Measurements from ENCODE around the gene SYT1. TPM values are rescaled to one million over a fixed set of nuclear protein-coding genes. Genes with fewer than 3 reads are reported as not detected.

Gene SYT1
- total and polyA plus RNA-seq, 2 donors, result 0.82 to 1.5 TPM

DNA sequence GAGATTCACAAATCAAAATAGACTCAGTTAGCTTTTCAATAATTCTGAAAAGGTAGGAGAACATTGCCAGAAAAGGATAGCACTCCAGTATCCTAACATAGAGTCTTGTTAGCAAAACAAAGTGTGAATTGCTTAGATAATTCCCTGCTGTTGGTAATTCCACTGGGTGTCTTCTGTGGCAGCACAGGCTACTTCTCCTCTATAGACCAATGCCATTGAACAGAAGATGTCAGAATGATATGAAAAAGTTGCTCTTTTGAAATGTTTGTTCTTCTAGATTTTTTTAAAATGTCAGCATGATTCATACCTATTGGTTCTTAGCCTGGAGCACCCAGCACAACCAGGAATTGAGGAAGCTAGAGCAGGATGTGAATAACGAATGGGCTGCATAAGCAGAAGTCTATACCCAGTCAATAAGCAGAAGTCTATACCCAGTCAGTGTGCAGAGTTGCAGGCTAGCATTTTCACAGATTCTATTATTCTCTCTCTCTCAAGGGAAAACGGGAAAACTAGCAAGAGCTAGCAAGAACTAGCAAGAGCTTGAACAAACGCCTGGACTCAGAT is 112.8 kb downstream of the SYT1 start:
- Histone ChIP-seq H3K27me3 (ENCODE audit: control insufficient read depth in 2 of 2, insufficient read depth in 1 of 2, low read length in 1 of 2) (no peaks in the 10 kb centered on the region), H3K27ac (ENCODE audit: low read depth in 1 of 2, low read length in 1 of 2) (no peak overlapping the region), H3K4me3 (ENCODE audit: low read length in 2 of 2) (no peak overlapping the region), H3K9me3 (ENCODE audit: control insufficient read depth in 2 of 2, insufficient read depth in 1 of 2, low read length in 1 of 2) (no peaks in the 10 kb centered on the region), H3K4me1 (ENCODE audit: control insufficient read depth in 2 of 2, insufficient read depth in 2 of 2, low read length in 2 of 2) (no peaks in the 10 kb centered on the region), H3K36me3 (ENCODE audit: control insufficient read depth in 2 of 2, insufficient read depth in 2 of 2, low read length in 1 of 2) (no peaks in the 10 kb centered on the region)
- WGBS, result 6% methylated on average over 3 of the region's 3 CpGs
- no peak for DNase-seq (ENCODE audit: low read depth in 6 of 9, low spot score in 9 of 9)

DNA sequence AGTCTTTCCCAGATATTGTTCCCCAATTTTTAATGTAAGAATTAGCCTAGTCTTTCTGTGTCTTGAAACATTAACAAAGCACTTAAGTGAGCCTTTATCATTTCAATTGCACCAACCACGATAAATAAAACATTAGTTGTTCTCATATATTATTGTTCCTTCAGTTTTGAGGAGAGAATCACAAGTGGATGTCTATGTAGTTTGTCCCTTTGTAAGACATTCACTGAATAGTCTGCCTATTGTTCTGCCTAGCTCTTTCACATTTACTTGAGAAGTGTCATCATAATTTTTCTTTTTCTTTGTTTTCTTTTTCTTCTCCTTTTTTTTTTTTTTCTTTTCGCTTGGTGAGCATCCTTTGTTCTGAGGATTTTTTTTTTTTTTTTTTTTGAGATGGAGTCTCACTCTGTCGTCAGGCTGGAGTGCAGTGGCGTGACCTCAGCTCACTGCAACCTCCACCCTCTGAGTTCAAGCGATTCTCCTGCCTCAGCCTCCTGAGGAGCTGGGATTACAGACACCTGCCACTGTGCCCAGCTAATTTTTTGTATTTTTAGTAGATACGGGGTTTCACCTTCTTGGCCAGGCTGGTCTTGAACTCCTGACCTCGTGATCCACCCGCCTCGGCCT is 129.7 kb downstream of the SYT1 start:
- no peak overlapping the region for H3K4me3 ChIP-seq (ENCODE audit: low read length in 2 of 2)
- H3K4me1 ChIP-seq (ENCODE audit: control insufficient read depth in 2 of 2, insufficient read depth in 2 of 2, low read length in 2 of 2), result no peaks in the 10 kb centered on the region
- DNase-seq (ENCODE audit: low read depth in 6 of 9, low spot score in 9 of 9), result no peak
- H3K9me3 ChIP-seq (ENCODE audit: control insufficient read depth in 2 of 2, insufficient read depth in 1 of 2, low read length in 1 of 2), result no peaks in the 10 kb centered on the region
- 93% methylated on average over 9 of the region's 9 CpGs for WGBS
- H3K36me3 ChIP-seq (ENCODE audit: control insufficient read depth in 2 of 2, insufficient read depth in 2 of 2, low read length in 1 of 2), result no peaks in the 10 kb centered on the region
- no peaks in the 10 kb centered on the region for H3K27me3 ChIP-seq (ENCODE audit: control insufficient read depth in 2 of 2, insufficient read depth in 1 of 2, low read length in 1 of 2)
- H3K27ac ChIP-seq (ENCODE audit: low read depth in 1 of 2, low read length in 1 of 2), result no peak overlapping the region

DNA sequence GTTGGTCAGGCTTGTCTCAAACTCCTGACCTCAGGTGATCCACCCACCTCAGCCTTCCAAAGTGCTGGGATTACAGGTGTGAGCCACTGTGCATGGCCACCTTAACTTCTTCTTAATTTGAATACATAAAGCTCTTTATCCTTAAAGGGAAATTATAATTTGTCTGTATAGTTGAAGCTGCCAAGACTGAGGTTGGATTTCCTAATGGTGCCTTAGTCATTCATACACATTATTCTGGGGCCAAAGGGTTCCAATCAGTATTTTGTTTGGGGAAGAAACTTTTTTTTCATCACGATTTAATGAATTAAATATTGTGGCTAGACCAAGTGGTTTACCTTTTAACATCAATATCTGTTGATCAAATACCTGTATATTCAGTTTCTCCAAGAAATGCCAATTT is 135.9 kb downstream of the SYT1 start:
- 83% methylated on average over 1 of the region's 1 CpG for WGBS
- H3K27me3 ChIP-seq (ENCODE audit: control insufficient read depth in 2 of 2, insufficient read depth in 1 of 2, low read length in 1 of 2), result no peaks in the 10 kb centered on the region
- no peak for DNase-seq (ENCODE audit: low read depth in 6 of 9, low spot score in 9 of 9)
- H3K27ac ChIP-seq (ENCODE audit: low read depth in 1 of 2, low read length in 1 of 2), result no peak overlapping the region
- no peak overlapping the region for H3K4me3 ChIP-seq (ENCODE audit: low read length in 2 of 2)
- H3K9me3 ChIP-seq (ENCODE audit: control insufficient read depth in 2 of 2, insufficient read depth in 1 of 2, low read length in 1 of 2), result no peaks in the 10 kb centered on the region
- H3K36me3 ChIP-seq (ENCODE audit: control insufficient read depth in 2 of 2, insufficient read depth in 2 of 2, low read length in 1 of 2), result no peaks in the 10 kb centered on the region
- H3K4me1 ChIP-seq (ENCODE audit: control insufficient read depth in 2 of 2, insufficient read depth in 2 of 2, low read length in 2 of 2), result no peaks in the 10 kb centered on the region

DNA sequence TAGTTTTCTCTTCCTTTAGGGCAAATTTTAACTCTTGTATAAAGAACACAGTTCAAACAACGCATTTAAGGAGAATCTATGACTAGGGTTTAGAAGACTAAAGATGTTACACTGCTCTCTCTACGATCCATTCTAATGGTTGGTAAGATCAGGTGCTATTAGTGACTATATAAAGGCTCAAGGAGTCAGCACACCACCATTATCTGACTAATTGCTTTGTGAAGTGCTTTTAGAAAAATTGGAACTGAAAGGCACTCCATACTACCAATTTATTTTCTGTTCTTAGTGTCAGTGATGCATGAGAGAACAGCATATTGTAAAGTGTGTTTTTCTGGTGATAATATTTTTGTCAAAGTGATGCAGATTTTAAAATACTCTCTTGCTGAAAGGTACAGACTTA is 136.8 kb downstream of the SYT1 start:
- Histone ChIP-seq H3K4me3 (ENCODE audit: low read length in 2 of 2) (no peak overlapping the region), H3K27me3 (ENCODE audit: control insufficient read depth in 2 of 2, insufficient read depth in 1 of 2, low read length in 1 of 2) (no peaks in the 10 kb centered on the region), H3K36me3 (ENCODE audit: control insufficient read depth in 2 of 2, insufficient read depth in 2 of 2, low read length in 1 of 2) (no peaks in the 10 kb centered on the region), H3K27ac (ENCODE audit: low read depth in 1 of 2, low read length in 1 of 2) (no peak overlapping the region), H3K9me3 (ENCODE audit: control insufficient read depth in 2 of 2, insufficient read depth in 1 of 2, low read length in 1 of 2) (no peaks in the 10 kb centered on the region), H3K4me1 (ENCODE audit: control insufficient read depth in 2 of 2, insufficient read depth in 2 of 2, low read length in 2 of 2) (no peaks in the 10 kb centered on the region)
- DNase-seq (ENCODE audit: low read depth in 6 of 9, low spot score in 9 of 9), result no peak
- 86% methylated on average over 2 of the region's 2 CpGs for WGBS

DNA sequence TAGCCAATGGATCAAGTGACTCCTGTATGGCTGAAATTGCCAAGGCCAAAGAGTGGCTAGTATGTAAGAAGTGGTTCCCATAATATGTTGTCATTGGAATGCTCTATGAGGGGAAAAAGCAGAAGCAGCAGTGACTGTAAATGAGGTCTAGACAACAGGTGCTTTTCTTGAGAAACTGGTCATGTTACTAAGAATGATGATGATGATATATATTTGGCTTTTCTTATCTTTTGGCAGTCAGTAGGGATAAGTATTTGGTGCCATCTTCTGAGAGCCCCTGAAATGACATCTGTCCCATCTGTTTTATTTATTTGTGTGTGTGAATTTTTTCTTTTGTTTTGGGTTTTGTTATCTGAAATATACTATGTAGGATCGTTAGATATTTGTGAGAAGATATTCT is 141.7 kb downstream of the SYT1 start:
- no peaks in the 10 kb centered on the region for H3K9me3 ChIP-seq (ENCODE audit: control insufficient read depth in 2 of 2, insufficient read depth in 1 of 2, low read length in 1 of 2)
- no peaks in the 10 kb centered on the region for H3K27me3 ChIP-seq (ENCODE audit: control insufficient read depth in 2 of 2, insufficient read depth in 1 of 2, low read length in 1 of 2)
- H3K27ac ChIP-seq (ENCODE audit: low read depth in 1 of 2, low read length in 1 of 2), result no peak overlapping the region
- H3K4me3 ChIP-seq (ENCODE audit: low read length in 2 of 2), result no peak overlapping the region
- H3K4me1 ChIP-seq (ENCODE audit: control insufficient read depth in 2 of 2, insufficient read depth in 2 of 2, low read length in 2 of 2), result no peaks in the 10 kb centered on the region
- no peaks in the 10 kb centered on the region for H3K36me3 ChIP-seq (ENCODE audit: control insufficient read depth in 2 of 2, insufficient read depth in 2 of 2, low read length in 1 of 2)
- peak in 1 of 9 donors; percentile 19 for DNase-seq (ENCODE audit: low read depth in 6 of 9, low spot score in 9 of 9)
- 91% methylated on average over 1 of the region's 1 CpG for WGBS

DNA sequence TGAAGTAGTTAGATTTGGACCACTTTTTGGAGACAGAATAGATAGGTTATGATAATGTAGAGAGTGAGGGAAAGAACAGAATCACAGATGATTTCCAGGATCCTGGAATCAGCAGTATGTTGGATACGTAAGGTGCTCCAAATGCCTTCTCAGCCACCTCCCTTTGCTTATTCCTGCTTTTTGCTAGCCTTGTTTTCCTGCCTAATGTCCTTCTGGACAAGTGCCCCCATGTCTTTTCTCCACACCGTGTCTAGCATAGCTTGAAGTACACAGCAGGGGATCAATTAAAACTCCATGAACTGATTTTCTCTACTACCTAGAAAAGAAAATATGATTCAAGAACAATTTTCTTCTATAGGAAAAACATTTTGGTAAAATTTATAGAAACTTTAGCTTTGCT is 144.0 kb downstream of the SYT1 start:
- H3K36me3 ChIP-seq (ENCODE audit: control insufficient read depth in 2 of 2, insufficient read depth in 2 of 2, low read length in 1 of 2), result no peaks in the 10 kb centered on the region
- H3K4me1 ChIP-seq (ENCODE audit: control insufficient read depth in 2 of 2, insufficient read depth in 2 of 2, low read length in 2 of 2), result peaks cover 0 to 16% of the 10 kb centered on the region in 2 donors
- 93% methylated on average over 2 of the region's 2 CpGs for WGBS

DNA sequence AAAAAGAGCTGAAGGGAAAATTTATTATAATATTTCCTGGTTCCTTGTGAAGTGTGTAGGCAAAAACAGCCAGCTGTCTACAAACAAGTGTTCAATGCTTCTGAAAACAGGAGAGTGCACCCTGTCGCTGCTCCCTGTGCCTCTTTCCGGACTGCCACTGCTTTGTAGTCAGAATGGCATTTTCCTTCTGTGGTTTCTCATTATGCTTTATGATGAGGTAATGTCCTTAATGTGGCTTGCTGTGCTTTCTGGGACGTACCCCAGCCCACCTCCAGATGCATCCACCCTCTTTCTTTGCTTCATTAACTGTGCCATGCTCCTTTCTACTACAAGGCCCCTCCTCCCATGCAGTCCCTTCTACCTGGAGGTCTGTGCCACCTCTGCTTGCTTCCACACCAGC is 148.1 kb downstream of the SYT1 start:
- H3K27ac ChIP-seq (ENCODE audit: low read depth in 1 of 2, low read length in 1 of 2), result no peak overlapping the region
- DNase-seq (ENCODE audit: low read depth in 6 of 9, low spot score in 9 of 9), result peak in 8 of 9 donors; percentile 9 to 64 (median 29)
- 76% methylated on average over 3 of the region's 3 CpGs for whole genome bisulfite sequencing
- H3K9me3 ChIP-seq (ENCODE audit: control insufficient read depth in 2 of 2, insufficient read depth in 1 of 2, low read length in 1 of 2), result no peaks in the 10 kb centered on the region
- no peak overlapping the region for H3K4me3 ChIP-seq (ENCODE audit: low read length in 2 of 2)
- peaks cover 0 to 16% of the 10 kb centered on the region in 2 donors for H3K4me1 ChIP-seq (ENCODE audit: control insufficient read depth in 2 of 2, insufficient read depth in 2 of 2, low read length in 2 of 2)
- H3K27me3 ChIP-seq (ENCODE audit: control insufficient read depth in 2 of 2, insufficient read depth in 1 of 2, low read length in 1 of 2), result no peaks in the 10 kb centered on the region
- H3K36me3 ChIP-seq (ENCODE audit: control insufficient read depth in 2 of 2, insufficient read depth in 2 of 2, low read length in 1 of 2), result no peaks in the 10 kb centered on the region

More for the DNA sequence above, 144.0 kb downstream of the SYT1 start:
- DNase-seq (ENCODE audit: low read depth in 6 of 9, low spot score in 9 of 9), result no peak
- H3K9me3 ChIP-seq (ENCODE audit: control insufficient read depth in 2 of 2, insufficient read depth in 1 of 2, low read length in 1 of 2), result no peaks in the 10 kb centered on the region
- no peak overlapping the region for H3K4me3 ChIP-seq (ENCODE audit: low read length in 2 of 2)
- no peak overlapping the region for H3K27ac ChIP-seq (ENCODE audit: low read depth in 1 of 2, low read length in 1 of 2)
- no peaks in the 10 kb centered on the region for H3K27me3 ChIP-seq (ENCODE audit: control insufficient read depth in 2 of 2, insufficient read depth in 1 of 2, low read length in 1 of 2)

DNA sequence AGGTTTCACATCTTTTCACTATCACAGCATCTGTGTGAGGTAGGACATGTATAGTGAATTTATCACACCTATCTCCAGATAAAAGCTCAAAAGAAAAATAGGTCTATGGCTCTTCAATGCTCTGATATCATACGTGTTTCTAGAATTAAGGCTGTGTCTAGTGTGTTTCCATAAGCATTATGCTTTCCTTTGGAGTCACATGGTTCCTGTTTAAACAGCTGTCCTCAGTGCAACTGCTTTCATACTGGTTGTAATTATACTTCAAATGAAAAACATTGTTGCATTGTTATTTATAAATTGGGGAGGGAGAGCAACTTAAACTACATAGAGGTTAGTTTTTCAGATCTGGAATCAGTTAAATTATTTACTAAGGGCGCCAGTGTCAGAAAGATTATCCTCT is 151.6 kb downstream of the SYT1 start:
- no peaks in the 10 kb centered on the region for H3K9me3 ChIP-seq (ENCODE audit: control insufficient read depth in 2 of 2, insufficient read depth in 1 of 2, low read length in 1 of 2)
- DNase-seq (ENCODE audit: low read depth in 6 of 9, low spot score in 9 of 9), result peak in 1 of 9 donors; percentile 4
- H3K4me1 ChIP-seq (ENCODE audit: control insufficient read depth in 2 of 2, insufficient read depth in 2 of 2, low read length in 2 of 2), result peaks cover 0 to 16% of the 10 kb centered on the region in 2 donors
- H3K4me3 ChIP-seq (ENCODE audit: low read length in 2 of 2), result no peak overlapping the region
- no peaks in the 10 kb centered on the region for H3K27me3 ChIP-seq (ENCODE audit: control insufficient read depth in 2 of 2, insufficient read depth in 1 of 2, low read length in 1 of 2)
- no peaks in the 10 kb centered on the region for H3K36me3 ChIP-seq (ENCODE audit: control insufficient read depth in 2 of 2, insufficient read depth in 2 of 2, low read length in 1 of 2)
- WGBS, result 89% methylated on average over 2 of the region's 2 CpGs
- H3K27ac ChIP-seq (ENCODE audit: low read depth in 1 of 2, low read length in 1 of 2), result no peak overlapping the region

DNA sequence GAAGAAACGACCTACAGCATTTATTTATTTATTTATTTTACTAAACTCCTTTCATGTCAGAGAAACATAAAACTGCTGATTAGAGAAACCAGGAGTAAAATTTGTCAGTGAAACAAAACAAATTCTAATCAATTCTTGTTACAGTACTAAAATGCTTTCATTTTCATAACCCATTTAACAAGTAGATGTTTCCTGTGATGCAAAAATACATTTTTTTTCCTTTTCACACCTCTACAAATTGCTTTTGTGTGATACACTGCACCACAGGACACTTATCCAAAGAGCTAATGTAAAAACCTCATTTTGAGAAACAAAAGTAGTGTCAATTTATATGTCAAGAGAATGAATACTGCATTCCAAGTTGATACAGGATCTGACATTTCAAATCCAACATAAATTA is 155.1 kb downstream of the SYT1 start:
- 59% methylated on average over 1 of the region's 1 CpG for WGBS
- Histone ChIP-seq H3K36me3 (ENCODE audit: control insufficient read depth in 2 of 2, insufficient read depth in 2 of 2, low read length in 1 of 2) (no peaks in the 10 kb centered on the region), H3K27ac (ENCODE audit: low read depth in 1 of 2, low read length in 1 of 2) (no peak overlapping the region), H3K27me3 (ENCODE audit: control insufficient read depth in 2 of 2, insufficient read depth in 1 of 2, low read length in 1 of 2) (no peaks in the 10 kb centered on the region), H3K4me1 (ENCODE audit: control insufficient read depth in 2 of 2, insufficient read depth in 2 of 2, low read length in 2 of 2) (no peaks in the 10 kb centered on the region), H3K9me3 (ENCODE audit: control insufficient read depth in 2 of 2, insufficient read depth in 1 of 2, low read length in 1 of 2) (no peaks in the 10 kb centered on the region), H3K4me3 (ENCODE audit: low read length in 2 of 2) (no peak overlapping the region)
- DNase-seq (ENCODE audit: low read depth in 6 of 9, low spot score in 9 of 9), result no peak
